ENCODE measurements around the gene VAC14.
A peak's percentile ranks its signal among the peaks of the same experiment; 100 is the strongest.
"Not testable (repeated sequence)": the region's sequence is repeated elsewhere in the genome, so short reads cannot be mapped to it uniquely, and the experiment has no call there.

Gene VAC14

DNA sequence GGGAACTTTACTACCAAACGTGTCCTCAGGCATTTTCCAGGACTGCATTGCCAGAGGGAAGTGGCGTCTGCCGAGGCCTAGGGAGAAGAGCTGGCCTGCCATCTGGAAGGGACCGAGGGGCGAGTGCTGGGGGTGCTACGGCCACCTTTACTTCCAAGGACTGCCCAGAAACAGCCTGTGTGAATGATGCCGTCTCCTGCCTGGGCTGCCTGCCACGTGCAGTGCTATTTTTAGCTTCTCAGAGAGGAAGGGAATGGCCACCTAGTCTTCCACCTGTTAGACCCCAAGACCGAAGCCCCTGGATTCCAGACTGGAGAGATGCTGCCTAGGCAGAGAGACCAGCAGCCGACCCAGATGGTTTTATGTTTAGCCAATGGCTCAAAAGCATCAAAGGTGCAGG is 57.2 kb downstream of the VAC14 start:
- no peak for DNase-seq (ENCODE audit: low read depth)

DNA sequence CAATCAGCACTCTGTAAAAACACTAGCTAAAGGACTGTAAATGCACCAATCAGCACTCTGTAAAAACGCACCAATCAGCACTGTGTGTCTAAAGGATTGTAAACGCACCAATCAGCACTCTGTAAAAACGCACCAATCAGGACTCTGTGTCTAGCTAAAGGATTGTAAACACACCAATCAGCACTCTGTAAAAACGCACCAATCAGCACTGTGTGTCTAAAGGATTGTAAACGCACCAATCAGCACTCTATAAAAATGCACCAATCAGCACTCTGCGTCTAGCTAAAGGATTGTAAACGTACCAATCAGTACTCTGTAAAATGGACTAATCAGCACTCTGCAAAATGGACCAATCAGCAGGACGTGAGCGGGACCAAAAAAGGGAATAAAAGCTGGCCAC is 58.0 kb downstream of the VAC14 start:
- not testable (repeated sequence) for DNase-seq (ENCODE audit: low read depth)

DNA sequence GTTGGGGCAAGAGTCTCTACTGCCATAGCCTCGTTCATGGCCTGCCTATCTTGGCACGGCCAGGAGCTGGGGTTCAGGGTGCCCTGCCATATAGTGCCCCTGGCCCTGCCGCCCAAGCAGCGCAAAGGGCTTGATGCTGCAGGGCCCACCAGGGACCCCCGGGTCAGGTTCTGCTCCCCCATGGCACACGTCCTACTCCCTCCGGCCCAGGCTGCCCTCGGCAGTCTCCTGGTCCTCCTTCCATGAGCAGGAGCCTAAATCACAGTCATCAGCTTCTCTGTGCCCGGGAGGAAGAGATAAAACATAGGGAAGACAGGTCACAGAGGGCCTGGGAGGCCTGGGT is 59.2 kb downstream of the VAC14 start:
- no peak for DNase-seq (ENCODE audit: low read depth)

DNA sequence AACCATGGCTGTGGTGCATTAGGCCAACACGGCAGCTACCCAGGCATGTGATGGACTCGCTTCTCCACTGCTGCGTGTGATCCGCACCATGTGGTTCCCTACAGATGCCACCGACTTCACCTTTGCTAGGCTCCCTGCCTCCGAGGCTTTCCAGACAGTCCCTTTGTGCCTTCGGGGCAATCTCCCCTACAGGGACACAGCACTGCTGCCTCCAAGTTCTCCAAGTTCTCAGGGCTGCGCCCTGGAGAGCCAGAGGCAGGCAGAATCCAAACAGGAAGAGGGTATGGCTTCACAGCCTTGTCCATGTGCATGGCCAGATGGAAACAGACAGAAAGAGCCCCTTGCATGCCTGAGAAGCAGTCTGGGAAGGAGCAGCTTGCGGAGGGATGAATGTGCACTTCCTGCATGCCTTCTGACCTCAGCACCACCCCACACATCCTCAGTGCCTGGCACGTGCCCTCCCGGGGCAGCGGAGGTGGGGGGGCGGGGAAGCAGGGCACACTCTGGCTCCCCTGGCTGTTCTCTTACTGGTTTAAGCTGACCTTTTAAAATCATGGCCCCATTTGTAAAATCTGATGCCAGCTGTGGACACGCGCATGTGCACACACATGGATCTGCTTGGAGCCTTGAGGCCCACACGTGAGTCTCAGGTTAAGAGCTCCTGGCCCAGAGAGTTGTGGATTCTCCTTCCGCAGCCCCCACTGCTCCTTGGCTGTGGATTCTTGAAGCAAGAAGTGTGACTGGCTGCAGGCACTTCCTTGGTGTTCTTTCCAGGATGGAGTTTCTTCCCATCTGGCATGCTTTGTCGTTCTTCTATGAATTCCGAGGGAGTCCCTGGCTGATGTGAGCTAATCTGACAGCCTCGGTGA is 59.8 kb downstream of the VAC14 start:
- no peak for DNase-seq (ENCODE audit: low read depth)

DNA sequence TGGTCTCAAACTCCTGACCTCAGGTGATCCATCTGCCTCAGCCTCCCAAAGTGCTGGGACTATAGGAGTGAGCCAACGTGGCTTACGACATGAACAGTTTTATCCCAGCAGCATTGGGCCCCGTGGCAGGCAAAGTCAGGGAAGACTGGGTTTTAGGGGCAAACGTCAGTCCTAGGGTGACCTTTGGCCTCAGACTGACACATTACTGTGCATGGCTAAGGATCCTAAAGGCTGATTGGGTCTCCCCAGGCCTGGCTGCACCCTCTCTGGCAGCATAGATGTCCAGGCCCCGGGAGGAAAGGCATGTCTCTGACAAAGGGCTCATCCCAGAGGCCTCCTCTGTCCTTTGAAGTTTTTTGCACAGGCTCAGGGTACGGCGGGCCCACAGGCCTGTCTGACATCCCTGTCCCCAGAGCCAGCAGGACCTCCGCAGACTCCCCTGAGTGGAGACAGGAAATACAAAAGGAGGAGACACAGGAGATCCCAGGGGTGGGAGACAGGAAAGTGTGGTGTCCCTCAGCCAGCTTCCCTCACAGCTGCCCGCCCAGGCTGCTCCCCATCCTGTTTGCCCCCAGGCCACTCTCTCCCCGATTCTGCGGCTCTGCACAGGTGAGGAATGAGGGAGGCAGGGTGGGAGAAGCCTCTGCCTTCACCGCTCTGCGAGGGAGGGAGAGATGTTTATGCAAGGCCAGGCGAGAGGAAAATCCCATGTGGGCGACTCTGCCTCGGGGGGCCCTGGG is 60.6 kb downstream of the VAC14 start:
- DNase-seq (ENCODE audit: low read depth), result no peak

DNA sequence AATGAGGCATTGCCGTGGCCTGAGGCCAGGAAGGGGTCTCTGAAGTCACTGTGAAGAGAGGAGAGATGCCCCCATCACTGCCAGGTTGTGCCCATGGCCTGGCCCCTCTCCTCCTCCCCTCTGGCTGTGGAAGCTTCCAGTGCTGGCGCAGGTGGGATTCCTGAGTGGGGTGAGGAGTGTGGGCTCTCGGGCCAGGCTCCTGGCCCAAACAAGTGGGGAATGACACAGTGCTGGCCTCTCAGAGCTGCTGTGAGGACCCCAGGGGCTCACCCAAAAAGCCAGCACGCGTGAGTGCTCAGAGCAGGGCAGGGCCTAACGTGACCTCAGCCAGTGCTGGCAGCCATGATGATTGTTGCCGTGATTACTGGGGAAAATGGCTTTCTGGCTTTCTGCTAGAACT is 61.6 kb downstream of the VAC14 start:
- DNase-seq (ENCODE audit: low read depth), result no peak

DNA sequence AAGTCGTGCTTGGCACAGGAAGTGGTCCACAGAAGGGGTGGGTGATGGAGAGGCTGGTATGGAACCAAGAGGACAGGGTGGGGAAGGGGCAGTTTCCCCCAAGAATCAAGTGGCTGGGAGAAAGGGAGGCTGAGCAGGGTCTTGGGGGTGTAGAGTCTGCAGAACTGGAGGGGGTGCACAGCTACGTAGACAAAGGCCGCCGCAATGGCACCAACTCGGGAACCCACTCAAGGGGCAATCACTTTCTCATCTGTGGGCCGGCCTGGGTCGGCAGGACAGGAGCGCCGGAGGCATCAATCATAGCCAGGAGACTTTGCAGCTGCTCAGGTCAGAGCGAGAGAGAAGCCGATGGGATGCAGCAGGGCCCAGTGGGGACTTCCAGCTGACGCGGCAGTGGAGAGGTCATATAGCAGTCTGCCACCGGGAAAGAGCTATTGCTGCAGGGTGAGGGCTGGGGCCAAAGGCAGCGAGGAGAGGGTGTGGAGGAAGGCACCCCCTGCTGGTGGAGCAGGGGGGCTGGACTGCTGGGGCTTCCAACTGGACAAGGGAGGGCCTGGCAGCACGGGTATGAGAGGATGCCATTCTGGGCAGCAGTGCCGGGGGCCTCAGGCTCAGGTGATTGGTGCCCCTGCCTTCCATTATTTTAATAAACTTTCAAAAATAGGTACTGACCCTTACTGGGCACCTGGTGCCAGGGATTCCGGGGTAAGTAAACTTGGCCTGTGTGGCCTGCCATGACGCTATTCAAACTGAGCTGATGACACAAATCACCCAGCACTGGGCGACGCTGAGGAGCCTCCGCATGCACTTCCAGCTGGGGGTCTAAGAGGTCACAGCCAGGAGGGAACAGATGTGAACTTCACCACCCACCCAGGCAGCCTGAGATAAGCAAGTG is 62.6 kb downstream of the VAC14 start:
- no peak for DNase-seq (ENCODE audit: low read depth)

DNA sequence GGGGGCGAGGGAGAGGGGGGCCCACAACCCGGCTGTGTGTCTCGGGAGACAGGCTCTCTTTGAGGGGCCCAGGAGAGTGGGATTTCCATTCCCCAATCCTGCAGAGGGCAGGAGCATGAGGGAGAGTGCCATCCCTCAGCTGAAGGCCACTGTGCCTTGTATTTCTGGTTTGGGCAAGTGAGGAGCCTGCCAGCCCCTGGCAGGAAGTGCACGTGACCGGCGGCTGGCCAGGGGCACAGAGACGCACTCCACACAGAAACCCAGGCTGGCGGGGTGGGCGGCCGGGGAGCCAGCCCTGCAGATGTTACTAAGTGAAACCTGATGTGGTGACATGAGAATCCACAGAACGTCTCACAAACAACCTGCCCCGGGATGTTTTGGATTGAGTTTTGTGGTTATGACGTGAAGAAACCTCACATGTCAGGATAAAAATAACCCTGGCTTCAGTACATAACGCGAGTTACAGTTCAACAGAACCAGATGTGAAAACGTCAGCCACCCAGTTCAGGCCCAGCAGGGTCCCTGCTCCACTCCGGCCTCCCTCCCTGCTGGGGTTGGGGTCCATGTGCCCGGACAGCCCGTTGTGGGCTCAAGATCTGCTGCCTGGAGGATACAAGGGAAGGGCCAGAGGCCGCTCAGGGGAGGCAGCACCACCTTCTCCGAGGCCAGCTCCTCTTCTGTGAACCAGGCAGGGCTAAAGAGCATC is 63.4 kb downstream of the VAC14 start:
- DNase-seq (ENCODE audit: low read depth), result peak; percentile 45

DNA sequence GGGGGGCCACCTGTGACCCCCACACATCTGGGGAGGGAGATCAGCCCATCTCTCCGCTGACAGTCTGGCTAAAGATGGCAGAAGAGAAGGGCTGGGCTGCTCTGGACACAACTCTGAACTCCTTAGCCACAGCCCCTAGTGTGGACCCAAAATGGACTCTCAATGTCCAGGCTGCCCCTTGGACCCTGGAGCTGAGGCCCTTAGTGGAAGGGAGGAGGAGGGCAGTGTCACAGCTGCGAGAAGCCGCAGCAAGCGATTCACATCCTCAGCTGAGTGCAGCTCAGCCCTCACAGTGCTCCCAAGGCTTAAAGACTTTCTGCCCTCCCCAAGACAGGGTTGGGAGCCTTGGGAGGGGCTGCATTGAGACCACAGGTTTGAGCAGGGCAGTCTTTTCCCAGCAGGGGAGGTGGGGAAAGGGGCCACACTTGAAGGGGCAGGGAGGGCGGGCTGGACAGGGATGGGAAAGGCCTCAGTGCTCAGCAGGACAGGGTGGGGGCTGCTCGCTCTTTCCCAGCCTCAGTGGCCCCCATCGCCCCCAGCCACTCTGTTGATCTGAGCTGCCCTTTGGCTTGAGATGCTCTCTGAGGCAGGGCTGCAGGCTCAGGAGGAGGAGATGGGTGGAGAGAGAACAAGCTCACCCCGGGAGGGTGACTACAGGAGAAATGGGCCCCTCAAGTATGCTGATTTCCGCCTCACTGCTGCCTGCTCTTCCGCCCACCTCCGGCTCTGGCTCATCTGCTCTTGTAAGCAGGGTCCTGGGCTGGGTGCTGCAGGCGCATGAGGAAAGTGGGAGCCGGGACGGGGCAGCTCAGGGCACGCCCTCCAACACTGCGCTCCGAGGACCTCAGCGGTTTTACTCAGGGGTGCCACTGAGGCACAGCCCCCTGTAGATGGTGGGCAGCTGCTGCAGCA is 64.2 kb downstream of the VAC14 start:
- no peak for DNase-seq (ENCODE audit: low read depth)

DNA sequence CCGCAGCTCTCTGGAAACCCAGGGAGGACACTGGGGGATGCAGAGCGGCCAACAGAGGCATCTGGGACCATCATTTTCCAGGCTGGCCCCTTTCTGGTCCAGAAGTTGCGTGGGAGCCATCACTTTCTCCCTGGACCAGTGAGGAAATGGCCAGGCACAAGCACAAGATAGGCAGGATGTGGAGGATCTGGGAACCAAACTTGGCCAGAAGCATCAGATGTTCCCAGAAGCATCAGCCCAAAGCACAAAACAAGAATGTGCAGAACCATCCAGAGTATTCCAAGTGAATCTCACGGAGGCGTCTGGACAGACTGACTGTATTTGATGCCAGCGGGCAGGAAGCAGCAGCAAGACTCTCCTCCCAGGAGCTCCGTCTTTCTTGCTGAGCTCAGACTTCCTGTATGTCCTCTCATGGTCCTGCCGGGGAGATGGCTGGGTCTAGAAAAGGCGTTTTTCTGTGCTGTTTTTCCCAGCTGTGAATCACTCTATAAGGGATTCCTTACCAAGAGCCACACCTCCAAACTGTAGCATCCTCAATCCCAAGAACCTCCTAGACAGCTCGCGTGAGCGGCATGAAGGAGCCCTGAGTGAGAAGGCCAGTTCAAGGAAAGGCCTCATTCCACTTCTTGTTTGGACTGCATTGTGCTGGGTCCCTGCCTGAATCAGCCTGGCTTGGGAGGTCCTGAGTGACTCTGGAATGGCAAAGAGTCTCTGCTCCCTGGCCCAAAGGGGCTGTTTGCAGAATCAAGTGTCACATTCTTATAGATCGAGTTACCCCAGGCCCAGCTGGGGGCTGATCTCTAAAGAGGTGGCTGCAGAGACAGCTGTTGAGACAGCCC is 65.6 kb downstream of the VAC14 start:
- no peak for DNase-seq (ENCODE audit: low read depth)

DNA sequence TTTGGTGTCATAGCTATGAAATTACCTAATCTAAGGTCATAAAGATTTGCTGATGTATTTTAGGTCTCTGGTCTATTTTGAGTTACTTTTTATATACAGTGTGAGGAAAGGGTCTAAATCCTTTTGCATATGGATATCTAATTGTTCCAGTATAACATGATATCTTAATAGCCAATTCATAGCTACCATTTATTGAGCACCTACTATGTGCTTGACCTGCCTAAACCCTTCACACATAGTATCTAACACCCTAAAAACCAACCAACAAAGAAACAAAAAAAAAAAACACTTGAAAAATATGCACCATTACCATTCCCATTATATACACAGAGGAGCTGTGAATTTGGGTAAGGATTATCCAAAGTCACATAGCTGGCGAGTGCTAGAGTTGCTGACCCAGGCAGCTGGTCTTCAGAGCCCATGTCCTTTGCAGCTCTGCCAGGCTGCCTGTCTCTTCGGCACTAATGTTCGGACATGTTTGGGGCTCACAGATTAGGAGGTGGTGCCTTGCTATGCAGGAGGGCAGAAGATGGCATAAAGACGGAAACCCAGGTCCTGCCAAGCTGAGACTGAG is 66.3 kb downstream of the VAC14 start:
- no peak for DNase-seq (ENCODE audit: low read depth)

DNA sequence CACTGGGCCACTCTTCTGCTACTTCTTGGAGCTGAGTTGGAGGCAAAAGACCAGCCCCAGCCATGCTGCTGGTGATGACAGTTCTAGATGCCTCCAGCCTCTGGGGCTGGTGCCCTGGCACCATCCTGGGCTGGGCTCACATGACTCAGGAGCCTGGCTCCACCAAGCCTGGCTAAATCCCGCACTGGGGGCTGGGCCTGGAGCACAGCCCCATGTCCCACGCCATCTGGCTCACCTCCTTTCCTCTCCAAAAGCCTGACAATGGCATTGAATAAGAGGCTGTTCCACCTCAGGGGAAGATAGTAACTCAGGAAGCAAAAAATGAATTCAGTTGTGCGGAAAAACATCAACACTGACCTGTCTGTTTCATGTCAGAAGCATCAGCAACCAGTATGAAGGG is 70.0 kb downstream of the VAC14 start:
- no peak for DNase-seq (ENCODE audit: low read depth)

DNA sequence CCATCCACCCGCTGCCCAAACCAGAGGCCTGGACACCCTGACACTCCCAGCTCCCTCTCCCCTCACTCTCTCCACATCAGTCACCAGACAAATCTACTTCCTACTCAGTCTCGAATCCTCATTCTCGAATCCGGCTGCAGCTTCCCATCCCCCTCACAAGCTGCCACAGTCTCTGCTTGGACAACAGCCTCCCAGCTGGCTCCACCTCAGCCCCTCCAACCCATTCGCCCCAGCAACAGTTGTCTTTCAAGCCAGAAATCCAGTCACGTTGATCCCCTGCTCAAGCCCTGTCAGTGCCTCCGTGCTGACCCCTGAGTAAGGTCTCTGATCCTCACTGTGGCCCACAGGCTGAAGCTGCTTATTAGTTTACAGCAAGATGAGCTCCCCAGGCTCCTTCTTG is 70.9 kb downstream of the VAC14 start:
- no peak for DNase-seq (ENCODE audit: low read depth)

DNA sequence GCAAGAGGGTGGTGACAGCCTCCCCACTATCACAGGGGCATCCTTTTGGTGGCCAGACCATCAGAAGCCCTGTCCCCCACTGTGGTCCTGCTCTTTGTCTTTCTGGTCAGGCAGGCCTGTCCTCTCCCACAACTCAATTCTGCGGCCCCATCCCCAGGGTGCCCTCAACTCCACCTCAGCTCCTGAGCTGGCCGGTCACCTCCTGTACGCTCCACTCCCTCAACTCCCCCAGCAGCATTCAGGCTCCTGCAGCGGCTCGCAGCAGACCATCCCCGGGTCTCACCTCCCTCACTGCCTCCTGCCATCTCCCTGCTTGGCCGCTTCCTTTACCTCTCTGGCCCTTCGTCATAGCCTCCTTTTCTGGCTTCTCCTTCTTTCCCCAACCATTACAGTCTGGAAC is 71.7 kb downstream of the VAC14 start:
- DNase-seq (ENCODE audit: low read depth), result no peak

DNA sequence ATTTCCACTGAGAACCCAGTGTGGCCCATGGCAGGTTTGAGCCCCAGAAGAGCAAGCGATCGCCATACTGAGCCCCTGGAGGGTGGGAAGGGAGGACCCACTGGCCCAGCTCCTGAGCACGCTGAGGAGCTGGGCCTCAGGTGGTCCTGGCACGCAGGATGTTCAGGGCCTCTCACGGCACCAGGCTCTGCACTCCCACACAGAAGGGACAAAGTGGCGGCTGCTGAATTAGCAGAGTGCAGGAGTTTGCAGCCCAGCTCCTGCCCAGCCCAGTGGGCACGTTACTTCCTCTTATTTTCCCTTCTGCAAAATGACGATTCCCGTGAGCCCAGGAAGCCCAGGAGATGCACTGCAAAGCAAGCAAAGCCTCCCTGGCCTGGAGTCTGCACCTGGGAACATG is 72.8 kb downstream of the VAC14 start:
- DNase-seq (ENCODE audit: low read depth), result no peak

DNA sequence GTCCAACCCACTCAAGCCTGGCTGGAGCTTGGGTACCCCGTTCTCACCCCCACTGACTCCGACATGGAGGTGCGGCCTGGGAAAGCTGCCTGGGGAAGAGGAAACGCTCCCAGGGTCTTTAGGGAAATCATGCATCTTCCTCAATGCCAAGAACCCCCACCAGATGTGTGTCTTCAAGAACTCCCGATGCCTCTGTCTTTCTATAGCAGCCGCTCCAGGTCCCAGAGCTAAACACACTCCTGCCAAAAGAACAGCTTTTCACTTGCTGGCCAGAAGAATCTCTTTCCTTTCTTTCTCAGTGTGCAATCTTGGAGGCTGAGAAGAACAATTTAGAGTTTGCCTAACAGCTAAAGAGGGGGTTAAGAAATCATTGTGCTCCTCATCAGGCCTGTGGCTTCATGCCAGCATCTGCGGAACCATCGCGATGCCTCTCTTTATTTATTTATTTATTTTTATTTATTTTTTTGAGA is 74.0 kb downstream of the VAC14 start:
- no peak for DNase-seq (ENCODE audit: low read depth)

DNA sequence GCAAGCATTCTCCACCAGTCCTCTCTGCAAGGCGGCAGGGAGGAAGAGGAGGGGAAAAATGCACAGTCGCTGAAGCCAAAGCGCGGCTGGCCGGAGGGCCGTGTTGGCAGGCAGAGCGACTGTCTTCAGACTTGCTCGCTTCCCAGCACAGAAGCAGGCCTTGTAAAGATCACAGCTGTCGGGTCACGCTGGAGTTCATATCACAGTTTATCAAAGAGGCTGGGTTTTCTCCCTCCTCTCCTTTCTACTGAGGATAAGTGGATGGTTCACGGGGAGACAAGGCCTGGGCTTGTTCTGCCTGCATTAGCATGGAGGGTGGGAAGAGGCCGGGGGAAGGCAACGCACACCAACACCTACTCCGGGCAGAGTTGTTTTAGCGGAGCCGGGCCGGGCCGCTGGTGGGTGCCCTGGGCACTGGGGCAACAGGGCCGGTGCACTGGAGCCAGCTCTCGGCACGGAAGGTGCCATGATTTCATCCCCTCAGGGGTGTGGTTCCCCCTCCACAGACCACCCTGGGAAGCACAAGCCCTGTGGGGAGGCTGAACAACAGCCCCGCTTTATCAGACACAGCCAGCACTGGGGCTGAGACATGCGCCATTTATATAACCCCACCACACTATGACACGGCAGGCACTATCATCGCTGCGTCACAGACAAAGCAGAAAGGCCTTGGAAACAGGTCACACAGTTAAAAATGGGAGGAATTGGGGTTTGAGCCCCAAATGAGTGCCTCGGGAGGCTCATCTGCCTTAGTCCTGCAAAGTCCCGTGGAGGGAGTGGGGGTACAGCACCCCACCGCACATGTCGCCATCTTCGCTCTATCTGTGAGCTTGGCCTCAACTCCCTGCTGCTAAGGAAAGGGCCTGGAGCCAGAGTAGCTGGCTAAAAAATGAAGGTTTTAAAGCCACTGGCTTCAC is 74.8 kb downstream of the VAC14 start:
- DNase-seq (ENCODE audit: low read depth), result no peak
